GM21447 (cell line): ENCODE measurements around the gene SNX30.

Experiments used
- ATAC-seq: cut with Tn5 transposase; IDR thresholded peaks from one replicate; pipeline ENCODE4 v1.9.1; 2021; ENCODE audit not compliant: unreplicated experiment

Gene SNX30

DNA sequence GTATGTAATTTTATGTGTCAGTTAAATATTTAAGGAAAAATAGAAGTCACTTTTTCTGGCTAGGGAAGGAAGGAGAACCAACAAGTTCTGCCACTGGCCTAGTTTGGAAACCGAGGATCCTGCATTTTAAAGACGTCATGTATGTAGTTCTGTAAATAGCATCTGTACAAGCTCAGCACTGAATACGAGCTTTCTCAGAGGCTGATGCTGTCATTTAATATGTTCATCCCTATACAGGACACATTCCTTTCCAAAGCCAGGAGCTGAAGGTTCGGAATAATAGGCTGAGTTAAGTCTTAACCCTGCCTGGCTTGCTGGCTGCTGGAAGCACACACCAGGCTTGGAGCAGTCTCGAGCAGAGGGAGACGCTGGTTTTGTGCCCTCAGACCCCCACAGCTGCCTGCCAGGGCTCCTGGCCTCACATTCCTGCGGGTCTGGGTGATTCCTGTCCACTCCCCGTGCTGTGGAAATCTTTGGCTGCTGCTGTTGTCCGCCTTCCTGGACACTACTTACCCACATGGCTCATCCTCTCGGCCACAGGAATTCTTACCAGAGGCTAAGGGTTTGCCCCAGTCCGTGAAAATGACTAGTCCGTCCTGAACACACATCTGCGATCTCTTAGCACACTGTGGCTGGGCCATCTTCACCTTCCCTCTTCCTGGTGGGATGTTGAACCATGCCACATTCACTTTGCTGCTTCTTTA is 103.5 kb downstream of the SNX30 start:
- no peak for ATAC-seq

GRCh38 chr9:112854657-112855056 is 104.1 kb downstream of the SNX30 start:
- ATAC-seq = no peak

- ATAC-seq = no peak
These were observed 105.6 kb downstream of the SNX30 start for GRCh38 chr9:112856200-112856599.

- no peak for ATAC-seq
These were observed 106.3 kb downstream of the SNX30 start for GRCh38 chr9:112856843-112857242.

- ATAC-seq = no peak
These were observed 107.4 kb downstream of the SNX30 start for GRCh38 chr9:112858005-112858404.

DNA sequence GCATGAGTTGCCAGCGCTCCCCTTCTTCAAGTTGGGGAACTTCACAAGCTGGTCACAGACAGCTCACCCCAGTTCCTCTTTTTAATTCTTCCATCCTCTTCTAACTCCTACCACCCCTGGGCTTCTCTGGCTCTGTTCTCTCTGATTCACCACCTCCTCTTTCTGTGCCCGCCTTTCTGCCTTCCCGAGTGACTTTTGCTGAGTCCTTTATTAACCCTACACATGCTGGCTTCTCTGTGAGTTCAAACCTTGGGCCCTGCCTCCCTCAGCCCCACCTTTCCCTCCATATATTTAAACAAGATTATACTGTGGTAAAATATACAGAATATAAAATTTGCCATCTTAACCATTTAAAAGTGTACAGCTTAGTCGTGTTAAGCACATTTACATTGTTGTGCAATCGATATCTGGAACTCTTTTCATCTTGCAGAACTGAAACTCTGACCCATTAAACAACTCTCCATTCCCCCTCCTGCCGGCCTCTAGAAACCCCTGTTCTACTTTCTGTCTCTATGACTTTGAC is 108.1 kb downstream of the SNX30 start:
- ATAC-seq = peak; percentile 72

GRCh38 chr9:112860451-112860850 is 109.9 kb downstream of the SNX30 start:
- no peak for ATAC-seq

DNA sequence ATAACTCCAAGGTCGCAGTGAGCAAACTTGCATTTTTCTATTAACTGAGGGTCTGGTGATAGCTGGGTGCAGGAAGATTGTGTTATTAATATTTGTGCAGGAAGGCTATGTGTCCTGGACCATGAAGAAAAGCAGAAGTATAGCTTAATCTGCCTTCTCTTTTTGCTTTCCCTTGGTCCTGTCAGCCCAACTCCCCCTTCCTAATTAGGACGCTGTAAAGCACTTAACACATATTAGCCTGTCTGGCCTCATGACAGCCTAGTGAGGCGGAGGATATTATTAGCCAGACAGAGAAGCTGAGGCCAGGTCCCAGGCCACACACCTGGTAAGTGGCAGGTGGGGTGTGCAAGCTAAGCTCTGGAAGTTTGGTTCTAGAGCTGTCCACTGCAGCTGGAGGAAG is 110.6 kb downstream of the SNX30 start:
- ATAC-seq = no peak

DNA sequence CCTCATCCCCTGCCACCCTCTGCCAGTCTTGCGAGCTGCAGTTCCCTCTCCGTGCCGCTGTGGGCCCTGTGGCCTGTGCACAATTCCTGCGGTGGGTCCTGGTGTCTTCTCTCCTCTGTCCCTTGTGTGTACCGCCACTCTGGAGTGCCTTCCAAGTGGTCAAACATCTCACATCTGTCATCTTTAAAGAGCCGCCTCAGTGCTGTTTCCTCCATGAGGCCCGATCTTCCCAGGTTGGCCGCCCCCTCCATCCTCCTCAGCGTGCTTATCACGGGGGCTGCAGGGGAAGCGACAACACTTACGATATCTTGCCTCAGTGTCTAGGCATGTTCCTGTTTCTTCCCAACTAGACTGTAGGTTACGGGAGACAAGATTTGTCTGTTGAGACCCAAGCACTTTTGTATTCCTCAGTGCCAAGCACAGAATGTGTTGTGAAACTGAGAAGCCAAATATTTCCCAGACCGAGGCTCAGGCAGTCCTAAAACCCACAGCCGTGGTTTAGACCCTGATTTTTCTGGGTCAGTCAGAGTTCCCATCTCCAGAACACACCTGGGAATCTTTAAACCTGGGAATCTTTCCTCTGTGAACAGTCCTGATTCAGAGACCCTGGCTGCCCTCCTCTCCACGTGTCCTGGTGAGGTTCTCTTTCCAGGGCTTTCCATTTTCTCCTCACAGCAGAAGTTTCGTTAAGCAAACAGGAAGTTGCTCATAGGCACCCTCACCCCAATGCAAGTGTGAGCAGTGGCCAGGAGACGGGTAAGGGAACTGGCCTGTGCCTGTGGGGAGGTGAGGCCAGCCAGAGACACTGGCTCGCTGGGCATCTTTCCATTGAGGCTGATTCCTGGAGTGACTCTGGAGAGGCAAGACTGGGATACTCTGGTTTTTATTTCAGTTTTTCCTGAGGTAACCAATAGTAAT is 111.3 kb downstream of the SNX30 start:
- ATAC-seq = no peak

- no peak for ATAC-seq
These were observed 112.7 kb downstream of the SNX30 start for GRCh38 chr9:112863214-112863613.

- ATAC-seq = no peak
These were observed 113.2 kb downstream of the SNX30 start for GRCh38 chr9:112863746-112864145.

GRCh38 chr9:112864403-112864802 is 113.8 kb downstream of the SNX30 start:
- no peak for ATAC-seq

DNA sequence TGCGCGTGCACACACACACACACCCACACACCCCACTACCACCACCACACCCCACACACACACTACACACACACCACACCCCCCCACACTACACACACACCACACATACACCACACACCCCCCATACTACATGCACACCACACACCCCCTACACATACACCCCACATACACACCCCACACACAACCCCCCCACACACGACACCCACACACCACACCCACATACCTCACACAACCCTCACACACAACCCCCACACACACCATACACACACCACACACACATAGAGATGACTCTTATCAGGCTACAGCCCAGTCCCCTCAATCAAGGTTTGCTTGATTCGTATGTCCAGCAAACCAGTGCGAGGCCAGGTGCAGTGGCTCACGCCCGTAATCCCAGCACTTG is 114.4 kb downstream of the SNX30 start:
- no peak for ATAC-seq

DNA sequence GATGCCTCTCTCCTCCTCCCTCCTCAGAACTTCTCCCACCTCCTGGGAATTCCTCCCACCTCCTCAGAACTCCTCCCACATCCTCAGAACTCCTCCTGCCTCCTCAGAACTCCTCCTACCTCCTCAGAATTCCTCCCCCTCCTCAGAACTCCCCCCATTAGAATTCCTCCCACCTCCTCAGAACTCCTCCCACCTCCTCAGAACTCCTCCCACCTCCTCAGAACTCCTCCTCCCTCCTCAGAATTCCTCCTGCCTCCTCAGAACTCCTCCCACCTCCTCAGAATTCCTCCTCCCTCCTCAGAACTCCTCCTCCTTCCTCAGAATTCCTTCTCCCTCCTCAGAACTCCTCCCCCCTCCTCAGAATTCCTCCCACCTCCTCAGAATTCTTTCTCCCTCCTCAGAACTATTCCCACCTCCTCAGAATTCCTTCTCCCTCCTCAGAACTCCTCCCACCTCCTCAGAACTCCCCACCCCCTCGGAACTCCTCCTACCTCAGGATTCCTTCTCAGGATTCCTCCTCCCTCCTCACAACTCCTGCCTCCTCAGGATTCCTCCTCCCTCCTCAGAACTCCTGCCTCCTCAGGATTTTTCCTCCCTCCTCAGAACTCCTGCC is 116.2 kb downstream of the SNX30 start:
- ATAC-seq = no peak

GRCh38 chr9:112867275-112867991 is 116.9 kb downstream of the SNX30 start:
- no peak for ATAC-seq

DNA sequence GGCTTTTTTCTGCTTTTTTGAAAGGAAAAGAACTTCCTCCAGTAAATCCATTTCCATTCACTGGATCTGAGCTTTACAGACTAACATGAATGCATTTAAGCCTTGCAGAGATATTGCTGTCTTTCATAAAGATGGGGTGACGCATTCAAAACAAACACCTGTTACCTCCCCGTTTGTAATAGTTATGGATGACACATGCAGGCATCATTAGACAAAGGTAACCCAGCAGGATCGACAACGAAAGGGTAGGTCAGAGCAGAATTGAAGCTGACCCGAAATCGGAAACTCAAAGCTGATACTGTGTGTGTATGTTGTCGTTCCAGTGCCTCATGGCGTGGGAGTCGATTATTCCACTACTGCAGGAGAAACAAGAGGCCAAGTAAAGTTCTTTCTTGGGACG is 117.9 kb downstream of the SNX30 start:
- no peak for ATAC-seq

GRCh38 chr9:112869041-112869529 is 118.5 kb downstream of the SNX30 start:
- no peak for ATAC-seq

GRCh38 chr9:112869917-112870316 is 119.4 kb downstream of the SNX30 start:
- no peak for ATAC-seq

DNA sequence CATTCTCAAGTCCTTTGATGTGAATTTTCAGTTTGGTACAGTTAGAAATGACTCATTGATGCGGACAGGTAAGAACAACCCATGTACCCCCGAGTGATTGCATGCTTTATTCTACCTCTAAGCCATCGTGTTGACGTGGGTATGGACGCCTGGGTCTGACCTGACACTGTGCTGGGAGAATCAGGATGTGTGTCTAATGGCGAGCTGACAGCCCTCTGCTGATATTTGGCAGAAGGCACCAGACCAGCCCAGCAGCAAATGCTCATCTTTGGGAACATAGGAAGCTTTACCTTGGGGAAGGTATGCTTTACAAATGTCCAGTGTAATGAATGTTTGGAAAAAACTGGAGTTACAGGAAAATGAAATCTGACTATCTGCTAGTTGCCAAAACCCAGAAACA is 120.0 kb downstream of the SNX30 start:
- ATAC-seq = no peak

DNA sequence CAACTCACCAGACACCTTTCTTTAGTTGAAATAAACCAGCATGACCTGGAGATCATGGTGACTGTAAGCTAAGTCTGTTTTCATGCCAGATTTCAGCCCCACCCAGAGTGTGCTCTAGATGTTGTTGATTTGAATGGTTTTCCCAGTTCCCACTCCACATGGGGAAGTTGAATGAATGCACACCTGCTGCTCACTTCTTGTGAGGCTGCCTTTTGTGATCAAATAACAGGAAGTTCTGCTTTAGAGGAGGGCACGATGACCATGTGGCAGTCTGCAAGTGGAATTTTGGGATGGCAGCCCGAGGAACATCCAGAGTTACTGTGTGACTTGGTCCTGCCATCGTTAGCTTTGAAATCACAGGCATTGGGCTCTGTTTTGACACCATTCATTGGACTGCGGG is 121.5 kb downstream of the SNX30 start:
- ATAC-seq = no peak
